D721Med (cell line): ENCODE data around the gene MAD1L1.

Experiments used
- DNase-seq: peaks from one replicate; pipeline ENCODE4 v3.0.0; 2011; ENCODE audit warnings: low spot score; ENCODE audit not compliant: insufficient read length
- FAIRE-seq: peaks from 2 replicates; lab custom pipeline; 2011; peaks lifted over from hg19 to GRCh38; lab: Jason Lieb, UNC
- CTCF ChIP-seq: IDR thresholded peaks from 2 replicates; pipeline ENCODE4 v1.5.1; 2012; ENCODE audit warnings: mild to moderate bottlenecking, control low read depth; ENCODE audit not compliant: insufficient read depth; ENCODE audit errors: missing control alignments

Gene MAD1L1

GRCh38 chr7:1989049-1989860, 243.5 kb downstream of the MAD1L1 start:
- no peak for TF ChIP-seq CTCF
- no peak for FAIRE-seq
- no peak for DNase-seq

- TF ChIP-seq CTCF: no peak
- DNase-seq (no peak), FAIRE-seq (no peak)
Observed at GRCh38 chr7:1988533-1988930, 244.2 kb downstream of the MAD1L1 start.

- TF ChIP-seq CTCF: no peak
- no peak for FAIRE-seq
- no peak for DNase-seq
Observed at GRCh38 chr7:1987591-1988532, 244.9 kb downstream of the MAD1L1 start.

- FAIRE-seq (no peak), DNase-seq (no peak)
- no peak for TF ChIP-seq CTCF
Observed at GRCh38 chr7:1987084-1987535, 245.6 kb downstream of the MAD1L1 start.

- no peak for FAIRE-seq
- TF ChIP-seq CTCF: no peak
- no peak for DNase-seq
Observed at GRCh38 chr7:1986366-1987083, 246.2 kb downstream of the MAD1L1 start.

- FAIRE-seq (no peak), DNase-seq (no peak)
- TF ChIP-seq CTCF: no peak
Observed at GRCh38 chr7:1985936-1986335, 246.8 kb downstream of the MAD1L1 start.
